K562 (cell line): ENCODE data around the gene EFCAB10. TPM values are rescaled to one million over a fixed set of nuclear protein-coding genes. Genes with fewer than 3 reads are reported as not detected.

Experiments
- ATAC-seq: fragments of 200-7000 bp; cut with Tn5 transposase; 3 replicates; pipeline ENCODE4 v1.9.1; 2020; ENCODE audit warnings: moderate library complexity
- BruUV-seq: library from RNA; stranded (reverse); fragments of 400-500 nt; replicated peaks from 2 replicates; lab custom pipeline; 2021; lab: Mats Ljungman, UMichigan
- CTCF ChIA-PET: fragments of 300-600 bp; formaldehyde crosslinking; extraction: SDS; loops from one replicate; lab custom pipeline; 2021; ENCODE audit warnings: low intra/inter-chr PET ratio; lab: Yijun Ruan, JAX
- POLR2A ChIA-PET: fragments of 300-600, 350-650 bp; sonication (Branson Sonifier 250); formaldehyde crosslinking; extraction: SDS; loops from one replicate; lab custom pipeline; 2021; ENCODE audit warnings: antibody characterized with exemption, inconsistent platforms; lab: Yijun Ruan, JAX
- DNase-seq, 4 experiments: peaks; one replicate each; pipeline versions ENCODE4 v3.0.0 to v3.0.0-alpha.2; 2011 to 2018; ENCODE audit warnings: low spot score in 3 of 4, mixed read lengths in 3 of 4; ENCODE audit errors: extremely low read depth in 1 of 4
- FAIRE-seq: peaks from 2 replicates; lab custom pipeline; 2011; peaks lifted over from hg19 to GRCh38; lab: Jason Lieb, UNC
- H2AFZ ChIP-seq: 2 replicates; pipeline ENCODE4 v1.6.0; 2011; ENCODE audit warnings: low read depth, low read length, control low read depth, inconsistent platforms
- H3K27ac ChIP-seq: fragments of 200-600 bp; 3 replicates; pipeline ENCODE4 v1.8.0; 2011; ENCODE audit warnings: low read depth, mild to moderate bottlenecking, control low read depth, inconsistent platforms, low read length, moderate library complexity, mixed read lengths; ENCODE audit errors: extremely low read depth
- H3K27me3 ChIP-seq, 2 experiments: fragments of 300-600 bp in 1 of 2; 2 replicates in 1 of 2; 3 replicates in 1 of 2; pipeline versions ENCODE4 v1.6.0 to v1.8.0; 2011; ENCODE audit warnings: inconsistent platforms in 2 of 2, low read length in 2 of 2, mild to moderate bottlenecking in 1 of 2, mixed read lengths in 1 of 2, moderate library complexity in 1 of 2; ENCODE audit not compliant: control insufficient read depth in 2 of 2, insufficient read depth in 2 of 2
- H3K36me3 ChIP-seq: fragments of 300-600 bp; 3 replicates; pipeline ENCODE4 v1.8.0; 2011; ENCODE audit warnings: mild to moderate bottlenecking, low read length, inconsistent platforms; ENCODE audit not compliant: control insufficient read depth, insufficient read depth
- H3K4me1 ChIP-seq, 2 experiments: fragments of 200-600 bp in 1 of 2; replicated peaks in 1 of 2; 2 replicates in 1 of 2; 3 replicates in 1 of 2; pipeline versions ENCODE4 v1.5.1 to v1.8.0; 2011; ENCODE audit warnings: inconsistent platforms in 2 of 2, low read length in 2 of 2, mild to moderate bottlenecking in 1 of 2, mixed read lengths in 1 of 2, moderate library complexity in 1 of 2; ENCODE audit not compliant: control insufficient read depth in 2 of 2, insufficient read depth in 2 of 2
- H3K4me2 ChIP-seq: 2 replicates; pipeline ENCODE4 v1.6.1; 2011; ENCODE audit warnings: low read length, control low read depth, inconsistent platforms, mixed read lengths; ENCODE audit not compliant: insufficient read depth
- H3K4me3 ChIP-seq: fragments of 200-600 bp; sonication (generic), shearing (Covaris generic); 2 replicates; pipeline ENCODE4 v1.5.1; 2016; ENCODE audit warnings: control low read depth, inconsistent platforms
- H3K79me2 ChIP-seq: fragments of 200-600 bp; 3 replicates; pipeline ENCODE4 v1.8.0; 2011; ENCODE audit warnings: low read length, inconsistent platforms; ENCODE audit not compliant: control insufficient read depth, insufficient read depth
- H3K9ac ChIP-seq, 2 experiments: 2 replicates each; pipeline versions ENCODE4 v1.6.0 to v1.6.1; 2011; ENCODE audit warnings: low read depth in 2 of 2, low read length in 2 of 2, control low read depth in 1 of 2, inconsistent platforms in 1 of 2, mild to moderate bottlenecking in 1 of 2, mixed read lengths in 1 of 2; ENCODE audit not compliant: insufficient read depth in 1 of 2
- H3K9me1 ChIP-seq: one replicate; pipeline ENCODE4 v1.6.0; 2011; ENCODE audit warnings: inconsistent platforms, mild to moderate bottlenecking, low read length, moderate library complexity; ENCODE audit not compliant: control insufficient read depth, insufficient read depth
- H3K9me3 ChIP-seq: replicated peaks from 2 replicates; pipeline ENCODE4 v1.5.1; 2011; ENCODE audit warnings: low read depth, low read length, inconsistent platforms; ENCODE audit not compliant: control insufficient read depth, insufficient read depth
- H4K20me1 ChIP-seq: replicated peaks from 2 replicates; pipeline ENCODE4 v1.6.1; 2011; ENCODE audit warnings: low read length, inconsistent platforms, mixed read lengths; ENCODE audit not compliant: control insufficient read depth, insufficient read depth
- CBX3 ChIP-seq, 2 experiments: IDR thresholded peaks; 1 replicate in 1 of 2; 2 replicates in 1 of 2; pipeline ENCODE4 v1.6.1; 2012; ENCODE audit warnings: inconsistent platforms in 2 of 2, low read length in 2 of 2, borderline replicate concordance in 1 of 2, control low read depth in 1 of 2
- EP300 ChIP-seq: IDR thresholded peaks from 2 replicates; pipeline ENCODE4 v1.6.1; 2012; ENCODE audit warnings: low read length, improper control_type of control experiment
- ETS2 ChIP-seq: IDR thresholded peaks from 2 replicates; pipeline ENCODE4 v1.6.1; 2016; ENCODE audit warnings: borderline replicate concordance, missing genetic modification characterization, mild to moderate bottlenecking, moderate library complexity, missing compliant biosample characterization; ENCODE audit not compliant: poor library complexity, severe bottlenecking
- GATAD2B ChIP-seq: fragments of 450-650 bp; IDR thresholded peaks from 2 replicates; pipeline ENCODE4 v1.6.1; 2017; ENCODE audit warnings: mild to moderate bottlenecking, borderline replicate concordance
- HMG20A ChIP-seq: fragments of 450-650 bp; formaldehyde crosslinking; conservative IDR thresholded peaks from 2 replicates; pipeline ENCODE4 v1.4.0; 2020; ENCODE audit warnings: mild to moderate bottlenecking, mixed read lengths
- MCM3 ChIP-seq: fragments of 450-650 bp; IDR thresholded peaks from 2 replicates; pipeline ENCODE4 v1.6.1; 2016
- NEUROD1 ChIP-seq: fragments of 150-350 bp; IDR thresholded peaks from 2 replicates; pipeline ENCODE4 v1.6.1; 2014; ENCODE audit warnings: borderline replicate concordance, low read length, low read depth; ENCODE audit not compliant: partially characterized antibody
- NFE2 ChIP-seq: IDR thresholded peaks from 2 replicates; pipeline ENCODE4 v1.6.1; 2014; ENCODE audit warnings: antibody characterized with exemption, low read depth
- SNIP1 ChIP-seq: fragments of 450-650 bp; IDR thresholded peaks from 2 replicates; pipeline ENCODE4 v1.7.1; 2017; ENCODE audit warnings: low read depth, mild to moderate bottlenecking
- TRIM28 ChIP-seq: fragments of 450-650 bp; IDR thresholded peaks from 2 replicates; pipeline ENCODE4 v1.6.1; 2017
- XRCC3 ChIP-seq: fragments of 450-650 bp; IDR thresholded peaks from 2 replicates; pipeline ENCODE4 v1.6.1; 2017; ENCODE audit warnings: mild to moderate bottlenecking, moderate library complexity
- ZNF133 ChIP-seq: fragments of 250-450 bp; sonication (Bioruptor Pico); IDR thresholded peaks from 2 replicates; pipeline ENCODE4 v1.4.0; 2020; ENCODE audit warnings: mild to moderate bottlenecking
- ZNF277 ChIP-seq: fragments of 250-450 bp; sonication (Bioruptor Pico); IDR thresholded peaks from 2 replicates; pipeline ENCODE4 v1.8.0; 2022; ENCODE audit warnings: inconsistent platforms, mild to moderate bottlenecking, moderate library complexity, borderline replicate concordance
- ZNF398 ChIP-seq: fragments of 250-450 bp; sonication (Bioruptor Pico); IDR thresholded peaks from 2 replicates; pipeline ENCODE4 v1.8.0; 2021; ENCODE audit warnings: moderate library complexity, mild to moderate bottlenecking, inconsistent platforms
- WGBS: fragments of 100-300 bp; shearing (Covaris generic); methylation state at CpG from one replicate; pipeline ENCODE4 v1.1.6; 2016; ENCODE audit warnings: low coverage, mixed read lengths; ENCODE audit not compliant: insufficient coverage; ENCODE audit errors: missing lambda C conversion rate; 5-methylcytosine and 5-hydroxymethylcytosine counted together
- in situ Hi-C: fragments of 300-500 bp; cut with MboI; formaldehyde crosslinking; loops from 4 replicates; pipeline ENCODE4 v1.15.0; 2018; ENCODE audit warnings: inconsistent platforms, mixed read lengths
- intact Hi-C: fragments of 100-400 bp; cut with micrococcal nuclease; formaldehyde crosslinking; loops from 2 replicates; pipeline ENCODE4 v1.14.2; 2022
- polyA plus RNA-seq, 8 experiments: library from polyadenylated mRNA; depleted of rRNA in 4 of 8; stranded (reverse) in 5 of 8; unstranded in 3 of 8; fragments of >200 nt; fragmentation: Nextera tagmentation in 2 of 8; fragmentation: Illumina TruSeq in 1 of 8; extraction: Ambion mirVana in 2 of 8; extraction: Trizol in 1 of 8; gene quantifications; 2 replicates each; pipeline versions ENCODE4 v1.2.1 to v1.2.3, GENCODE V29; 2011 to 2014; ENCODE audit warnings: inconsistent platforms in 1 of 8, missing spikeins in 1 of 8
- total RNA-seq, 7 experiments: library from RNA; depleted of rRNA in 6 of 7; stranded (reverse); fragments of >200 nt in 6 of 7; fragmentation: Illumina TruSeq in 2 of 7; extraction: Trizol in 2 of 7; gene quantifications; 2 replicates each; pipeline versions ENCODE4 v1.2.1 to v1.2.3, GENCODE V29; 2011 to 2021; ENCODE audit warnings: low replicate concordance in 1 of 7
- TF ChIP-seq, protein P1 (sequence below): fragments of 250-450 bp; sonication (Bioruptor Pico); IDR thresholded peaks from 2 replicates; pipeline ENCODE4 v1.5.1; 2021; ENCODE audit warnings: mild to moderate bottlenecking

Gene EFCAB10
- total and polyA plus RNA-seq, 9 of the 15 experiments (the other 6 are each of a cell fraction or from before 2014, with no cell fraction given), result 5.0 to 21.4 (median 16.8) TPM

DNA sequence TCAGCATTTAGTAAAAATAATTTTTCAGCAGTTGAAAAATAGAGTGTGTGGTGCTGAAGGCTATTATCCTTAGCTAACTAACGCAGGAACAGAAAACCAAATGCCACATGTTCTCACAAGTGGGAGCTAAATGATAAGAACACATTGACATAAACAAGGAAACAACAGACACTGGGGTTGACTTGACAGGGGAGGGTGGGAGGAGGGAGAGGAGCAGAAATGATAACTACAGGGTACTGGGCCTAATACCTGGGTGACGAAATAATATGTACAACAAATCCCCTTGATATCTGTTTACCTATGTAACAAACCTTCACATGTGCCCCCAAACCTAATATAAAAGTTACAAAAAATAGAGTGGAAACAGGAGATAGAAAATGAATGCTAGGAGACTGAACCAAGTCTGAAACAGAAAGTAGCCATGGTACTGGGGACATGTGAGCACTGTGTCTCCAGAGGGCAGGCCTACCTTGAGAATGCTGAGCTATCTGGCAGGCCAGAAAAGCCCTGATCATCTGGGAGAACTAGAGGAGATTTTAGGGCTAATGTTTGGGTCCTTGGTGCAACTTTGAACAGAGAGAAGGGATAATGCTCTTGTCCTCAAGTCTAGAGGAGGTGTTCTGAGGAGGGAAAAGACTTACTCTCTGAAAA lies 4.7 kb upstream of the EFCAB10 start (continued):
- no peak for TF ChIP-seq ETS2 (tag)

GRCh38 chr7:105584165-105584564 lies 2.9 kb upstream of the EFCAB10 start:
- Histone ChIP-seq H3K9me1 (no peaks in the 10 kb centered on the region), H3K79me2 (no peaks in the 10 kb centered on the region), H3K27ac (no peak overlapping the region), H3K9ac (no peak overlapping the region), H4K20me1 (no peaks in the 10 kb centered on the region), H3K4me3 (no peak overlapping the region), H3K27me3 (no peaks in the 10 kb centered on the region), H3K4me2 (no peak overlapping the region), H3K4me1 (peaks cover 3 to 13% of the 10 kb centered on the region in 2 experiments; a peak in 4 of 5 replicates), H2AFZ (no peak overlapping the region), H3K9me3 (peaks cover 13% of the 10 kb centered on the region; the same call in 1 of the 2 replicates), H3K36me3 (no peaks in the 10 kb centered on the region; the same call in 2 of the 3 replicates)
- DNase-seq, result no peak
- no peak for FAIRE-seq
- BruUV-seq, result no TSS peak
- intact Hi-C loops, result no loop called here
- no peak for ATAC-seq
- ChIA-PET CTCF (no interaction called here), POLR2A (interaction anchor here (1.0 kb wide), 1 partner anchor 47 kb away, joined by 3 read pairs; no protein-coding TSS in a partner anchor)
- in situ Hi-C loops, result no loop called here
- 61% methylated on average over 5 of the region's 5 CpGs for WGBS
- TF ChIP-seq TRIM28, result peak; percentile 74; the same call in 1 of the 2 replicates
- TF ChIP-seq GATAD2B, result no peak
- 0 out of 2 replicates have a peak, but pooled peaks have one; percentile 14 for TF ChIP-seq EP300
- TF ChIP-seq NFE2, result no peak
- no peak for TF ChIP-seq ZNF133
- TF ChIP-seq ZNF398 (CRISPR knock-in tag), result no peak
- TF ChIP-seq NEUROD1, result no peak
- no peak for TF ChIP-seq HMG20A
- TF ChIP-seq CBX3 (IDR thresholded peaks at IDR 0.05; ENCODE audit: borderline replicate concordance in 1 of 2, low read length in 2 of 2), result peak in 1 of 2 experiments; percentile 86; a peak in 1 of 3 replicates
- no peak for TF ChIP-seq SNIP1
- TF ChIP-seq XRCC3, result 0 out of 2 replicates have a peak, but pooled peaks have one; percentile 63
- TF ChIP-seq, protein P1, sequence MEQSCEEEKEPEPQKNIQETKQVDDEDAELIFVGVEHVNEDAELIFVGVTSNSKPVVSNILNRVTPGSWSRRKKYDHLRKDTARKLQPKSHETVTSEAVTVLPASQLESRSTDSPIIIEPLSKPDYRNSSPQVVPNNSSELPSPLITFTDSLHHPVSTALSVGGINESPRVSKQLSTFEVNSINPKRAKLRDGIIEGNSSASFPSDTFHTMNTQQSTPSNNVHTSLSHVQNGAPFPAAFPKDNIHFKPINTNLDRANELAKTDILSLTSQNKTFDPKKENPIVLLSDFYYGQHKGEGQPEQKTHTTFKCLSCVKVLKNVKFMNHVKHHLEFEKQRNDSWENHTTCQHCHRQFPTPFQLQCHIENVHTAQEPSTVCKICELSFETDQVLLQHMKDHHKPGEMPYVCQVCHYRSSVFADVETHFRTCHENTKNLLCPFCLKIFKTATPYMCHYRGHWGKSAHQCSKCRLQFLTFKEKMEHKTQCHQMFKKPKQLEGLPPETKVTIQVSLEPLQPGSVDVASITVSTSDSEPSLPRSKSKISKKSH (CRISPR knock-in tag), result peak; percentile 69; the same call in 1 of the 2 replicates
- TF ChIP-seq MCM3, result no peak
- no peak for TF ChIP-seq ZNF277 (CRISPR knock-in tag)
